GM18517 (cell line): ENCODE data around the gene CPSF7.
A peak's percentile ranks its signal among the peaks of the same experiment; 100 is the strongest.
"Not testable (repeated sequence)": the region's sequence is repeated elsewhere in the genome, so short reads cannot be mapped to it uniquely, and the experiment has no call there.

ENCODE experiments used
- ATAC-seq: cut with Tn5 transposase; IDR thresholded peaks from one replicate; pipeline ENCODE4 v1.9.1; 2021; ENCODE audit warnings: mild to moderate bottlenecking, moderate library complexity; ENCODE audit not compliant: unreplicated experiment

The CPSF7 gene

GRCh38 chr11:61442616-61443015 is 12.8 kb upstream of the CPSF7 start:
- ATAC-seq = no peak

- no peak for ATAC-seq
Observed at GRCh38 chr11:61439615-61440014, 9.8 kb upstream of the CPSF7 start.

- no peak for ATAC-seq
Observed at GRCh38 chr11:61437496-61437895, 7.7 kb upstream of the CPSF7 start.

- ATAC-seq = not testable (repeated sequence)
Observed at GRCh38 chr11:61430839-61431238, 1.1 kb upstream of the CPSF7 start.

- ATAC-seq = peak; percentile 41
Observed at GRCh38 chr11:61429346-61429690, 457 bp downstream of the CPSF7 start.

- ATAC-seq = no peak
Observed at GRCh38 chr11:61425367-61426131, 4.2 kb downstream of the CPSF7 start.

GRCh38 chr11:61422226-61422625 is 7.5 kb downstream of the CPSF7 start:
- no peak for ATAC-seq

- ATAC-seq = no peak
Observed at GRCh38 chr11:61418136-61418535, 11.6 kb downstream of the CPSF7 start.

GRCh38 chr11:61417670-61418069 is 12.1 kb downstream of the CPSF7 start:
- ATAC-seq = no peak

- ATAC-seq = no peak
Observed at GRCh38 chr11:61416941-61417340, 12.8 kb downstream of the CPSF7 start.

- no peak for ATAC-seq
Observed at GRCh38 chr11:61415381-61415780, 14.4 kb downstream of the CPSF7 start.

GRCh38 chr11:61414547-61414946 is 15.2 kb downstream of the CPSF7 start:
- ATAC-seq = no peak

GRCh38 chr11:61413496-61413895 is 16.3 kb downstream of the CPSF7 start:
- no peak for ATAC-seq

GRCh38 chr11:61411589-61411988 is 18.2 kb downstream of the CPSF7 start:
- ATAC-seq = no peak

GRCh38 chr11:61406991-61407728 is 22.6 kb downstream of the CPSF7 start:
- ATAC-seq = no peak

- no peak for ATAC-seq
Observed at GRCh38 chr11:61406067-61406466, 23.7 kb downstream of the CPSF7 start.

- no peak for ATAC-seq
Observed at GRCh38 chr11:61404641-61405040, 25.1 kb downstream of the CPSF7 start.

- ATAC-seq = no peak
Observed at GRCh38 chr11:61404103-61404502, 25.7 kb downstream of the CPSF7 start.

GRCh38 chr11:61403658-61404057 is 26.1 kb downstream of the CPSF7 start:
- ATAC-seq = no peak

GRCh38 chr11:61401573-61401972 is 28.2 kb downstream of the CPSF7 start:
- ATAC-seq = no peak

- ATAC-seq = no peak
Observed at GRCh38 chr11:61401173-61401572, 28.6 kb downstream of the CPSF7 start.

GRCh38 chr11:61392981-61393595 is 36.7 kb downstream of the CPSF7 start:
- no peak for ATAC-seq
